Glutamatergic neuron (in vitro differentiated cells): ENCODE measurements around the gene ABCC5. TPM values are rescaled to one million over a fixed set of nuclear protein-coding genes. Genes with fewer than 3 reads are reported as not detected.
A peak's percentile ranks its signal among the peaks of the same experiment; 100 is the strongest.

Experiments used
- DNase-seq: peaks from one replicate; pipeline ENCODE4 v3.0.0; 2022
- H3K27ac Mint-ChIP-seq: one replicate; pipeline ENCODE4 v1.8.0; 2020; ENCODE audit warnings: mild to moderate bottlenecking, mixed read lengths, inconsistent platforms; ENCODE audit not compliant: unreplicated experiment
- H3K27me3 Mint-ChIP-seq: one replicate; pipeline ENCODE4 v1.8.0; 2020; ENCODE audit warnings: mild to moderate bottlenecking, moderate library complexity, mixed read lengths, inconsistent platforms; ENCODE audit not compliant: unreplicated experiment
- H3K36me3 Mint-ChIP-seq: one replicate; pipeline ENCODE4 v1.8.0; 2020; ENCODE audit warnings: mild to moderate bottlenecking, mixed read lengths, inconsistent platforms; ENCODE audit not compliant: unreplicated experiment
- H3K4me1 Mint-ChIP-seq: one replicate; pipeline ENCODE4 v1.8.0; 2020; ENCODE audit warnings: mild to moderate bottlenecking, low read depth, mixed read lengths, inconsistent platforms; ENCODE audit not compliant: unreplicated experiment
- H3K4me3 Mint-ChIP-seq: one replicate; pipeline ENCODE4 v1.8.0; 2020; ENCODE audit warnings: mild to moderate bottlenecking, mixed read lengths, inconsistent platforms; ENCODE audit not compliant: unreplicated experiment
- H3K9me3 Mint-ChIP-seq: one replicate; pipeline ENCODE4 v1.8.0; 2020; ENCODE audit warnings: mild to moderate bottlenecking, moderate library complexity, mixed read lengths, inconsistent platforms; ENCODE audit not compliant: unreplicated experiment
- total RNA-seq: library from RNA; stranded (reverse); fragmentation: NEBNext Ultra II Directional; extraction: Animal tissue kit (Norgen Biotek cat#: 25700); gene quantifications from one replicate; pipeline ENCODE4 v1.2.1, GENCODE V29; 2021; ENCODE audit not compliant: unreplicated experiment
- TF ChIP-seq, protein P1 (sequence below): fragments of 200-600 bp; sonication (generic); IDR thresholded peaks from one replicate; pipeline ENCODE4 v1.5.0; 2021; ENCODE audit not compliant: partially characterized antibody, unreplicated experiment

ABCC5 gene
- total RNA-seq, 1 donor from 2014 or later = 134 TPM

DNA sequence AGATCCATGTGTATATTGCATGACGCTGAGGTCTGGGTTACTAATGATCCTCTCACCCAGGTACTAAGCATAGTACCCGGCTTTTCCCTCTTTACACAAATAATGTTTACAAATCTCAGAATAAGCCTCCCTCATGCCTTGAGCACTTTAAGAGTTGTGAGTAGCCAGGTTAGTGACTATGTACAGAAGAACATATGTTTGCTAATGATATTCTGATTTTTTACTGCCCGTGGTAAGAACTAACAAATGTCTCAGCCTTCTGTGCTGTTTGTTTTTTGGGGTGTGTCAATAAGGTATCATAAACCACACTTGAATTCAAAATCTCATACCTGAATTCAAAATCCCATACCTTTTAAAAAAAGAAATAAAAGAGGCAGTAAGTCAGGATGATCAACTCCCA is 59.5 kb downstream of the ABCC5 start:
- no peak overlapping the region for H3K4me3 Mint-ChIP-seq
- peaks cover 6% of the 10 kb centered on the region for H3K36me3 Mint-ChIP-seq
- no peak for DNase-seq
- H3K27me3 Mint-ChIP-seq = no peaks in the 10 kb centered on the region
- H3K4me1 Mint-ChIP-seq = peaks cover 22% of the 10 kb centered on the region
- H3K27ac Mint-ChIP-seq = no peak overlapping the region
- TF ChIP-seq, protein P1, sequence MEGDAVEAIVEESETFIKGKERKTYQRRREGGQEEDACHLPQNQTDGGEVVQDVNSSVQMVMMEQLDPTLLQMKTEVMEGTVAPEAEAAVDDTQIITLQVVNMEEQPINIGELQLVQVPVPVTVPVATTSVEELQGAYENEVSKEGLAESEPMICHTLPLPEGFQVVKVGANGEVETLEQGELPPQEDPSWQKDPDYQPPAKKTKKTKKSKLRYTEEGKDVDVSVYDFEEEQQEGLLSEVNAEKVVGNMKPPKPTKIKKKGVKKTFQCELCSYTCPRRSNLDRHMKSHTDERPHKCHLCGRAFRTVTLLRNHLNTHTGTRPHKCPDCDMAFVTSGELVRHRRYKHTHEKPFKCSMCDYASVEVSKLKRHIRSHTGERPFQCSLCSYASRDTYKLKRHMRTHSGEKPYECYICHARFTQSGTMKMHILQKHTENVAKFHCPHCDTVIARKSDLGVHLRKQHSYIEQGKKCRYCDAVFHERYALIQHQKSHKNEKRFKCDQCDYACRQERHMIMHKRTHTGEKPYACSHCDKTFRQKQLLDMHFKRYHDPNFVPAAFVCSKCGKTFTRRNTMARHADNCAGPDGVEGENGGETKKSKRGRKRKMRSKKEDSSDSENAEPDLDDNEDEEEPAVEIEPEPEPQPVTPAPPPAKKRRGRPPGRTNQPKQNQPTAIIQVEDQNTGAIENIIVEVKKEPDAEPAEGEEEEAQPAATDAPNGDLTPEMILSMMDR = no peak
- peaks cover 3% of the 10 kb centered on the region for H3K9me3 Mint-ChIP-seq

DNA sequence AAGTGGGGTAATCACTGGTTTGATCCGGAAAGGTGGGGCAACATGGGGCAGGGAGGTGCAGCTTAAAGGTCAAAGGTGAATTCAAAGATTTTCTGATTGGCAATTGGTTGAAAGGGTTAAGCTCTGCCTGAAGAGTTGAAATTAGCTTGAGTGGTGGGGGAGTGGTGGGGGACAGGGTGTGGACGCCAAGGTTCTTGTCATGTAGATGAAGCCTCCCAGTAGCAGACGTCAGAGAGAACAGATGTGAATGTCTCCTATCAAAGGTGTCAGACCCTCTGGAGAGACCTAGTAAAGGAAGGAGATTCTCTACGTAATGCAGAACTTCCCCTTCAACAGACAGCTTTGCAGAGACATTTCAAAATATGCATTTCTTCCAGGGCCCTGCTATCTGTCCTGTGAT is 62.8 kb downstream of the ABCC5 start:
- Mint-ChIP-seq H3K4me3 (no peak overlapping the region), H3K27me3 (no peaks in the 10 kb centered on the region), H3K9me3 (no peaks in the 10 kb centered on the region), H3K27ac (peak overlapping the region; percentile 85), H3K36me3 (peaks cover 11% of the 10 kb centered on the region), H3K4me1 (peaks cover 14% of the 10 kb centered on the region)
- TF ChIP-seq, protein P1 = no peak
- no peak for DNase-seq

DNA sequence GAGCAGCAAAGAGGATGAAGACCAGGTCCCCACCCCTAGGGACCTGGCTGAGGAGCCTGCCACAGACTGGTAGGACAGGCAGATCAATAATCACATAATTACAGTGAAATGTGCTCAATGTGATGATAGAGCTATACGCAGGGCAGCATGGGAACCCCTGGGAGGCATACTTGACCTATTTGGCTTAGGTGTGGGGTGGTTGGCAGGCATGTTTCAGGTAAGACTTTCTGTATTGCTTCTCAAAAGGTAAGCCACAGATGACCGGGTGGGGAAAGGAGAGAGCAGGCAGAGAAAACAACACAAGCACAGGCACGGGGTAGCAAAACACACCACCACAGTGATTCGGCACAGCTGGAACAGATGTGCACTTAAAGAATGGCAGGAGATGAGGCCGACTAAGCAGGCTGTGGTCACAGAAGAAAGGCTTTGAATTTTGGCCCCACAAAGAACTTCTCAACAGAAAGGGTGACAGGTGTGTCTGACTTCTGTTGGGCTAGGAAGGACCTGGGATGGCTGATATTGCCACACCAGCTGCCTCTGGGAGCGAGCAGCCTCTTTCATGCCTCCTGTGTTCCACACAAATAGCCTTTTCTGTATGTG is 64.1 kb downstream of the ABCC5 start:
- Mint-ChIP-seq H3K4me3 (no peak overlapping the region), H3K9me3 (no peaks in the 10 kb centered on the region), H3K27me3 (no peaks in the 10 kb centered on the region), H3K27ac (no peak overlapping the region), H3K36me3 (peaks cover 11% of the 10 kb centered on the region), H3K4me1 (peaks cover 14% of the 10 kb centered on the region)
- no peak for DNase-seq
- TF ChIP-seq, protein P1 = no peak

DNA sequence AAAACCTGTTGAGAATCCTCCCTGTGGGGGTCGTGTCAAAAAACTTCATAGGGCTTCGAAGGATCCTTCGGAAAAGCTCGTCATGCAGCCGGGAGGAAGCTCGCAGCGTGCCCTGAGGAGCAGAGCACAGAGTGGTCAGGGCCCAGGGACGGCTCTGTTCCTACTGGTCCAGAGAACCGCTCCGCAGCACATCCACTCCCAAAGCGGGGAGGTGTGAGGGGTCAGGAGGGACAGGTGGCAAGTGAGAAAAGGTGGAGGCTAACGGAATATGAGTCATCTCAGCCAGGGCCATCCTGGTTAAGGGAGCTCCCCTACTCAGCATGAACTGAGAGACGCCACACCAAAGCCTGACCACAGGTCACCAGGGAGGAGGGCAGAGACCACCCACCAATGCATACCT is 66.2 kb downstream of the ABCC5 start:
- no peak for DNase-seq
- peaks cover 1% of the 10 kb centered on the region for H3K27me3 Mint-ChIP-seq
- H3K4me3 Mint-ChIP-seq = no peak overlapping the region
- no peak overlapping the region for H3K27ac Mint-ChIP-seq
- peaks cover 11% of the 10 kb centered on the region for H3K36me3 Mint-ChIP-seq
- H3K9me3 Mint-ChIP-seq = no peaks in the 10 kb centered on the region
- TF ChIP-seq, protein P1 = no peak
- H3K4me1 Mint-ChIP-seq = peaks cover 14% of the 10 kb centered on the region

DNA sequence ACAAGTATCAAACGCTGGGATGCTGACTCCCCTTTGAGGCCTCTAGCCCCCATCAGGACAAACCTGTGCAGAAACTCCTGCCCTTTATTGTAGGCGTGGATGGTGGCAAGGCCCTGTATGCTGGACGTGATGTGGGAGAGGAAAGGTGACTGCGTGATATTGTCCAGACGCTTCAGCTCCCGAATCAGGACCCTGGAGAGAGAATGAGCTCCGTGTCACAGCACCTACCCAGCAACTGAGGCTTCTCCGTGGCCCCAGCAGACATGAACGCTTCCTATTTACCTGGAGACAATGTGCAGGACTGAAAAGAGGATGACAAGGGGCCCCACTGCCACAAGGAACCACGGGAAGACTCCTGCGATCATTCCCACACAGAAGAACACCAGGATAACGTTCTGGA is 68.0 kb downstream of the ABCC5 start:
- peaks cover 11% of the 10 kb centered on the region for H3K36me3 Mint-ChIP-seq
- no peaks in the 10 kb centered on the region for H3K9me3 Mint-ChIP-seq
- H3K27ac Mint-ChIP-seq = no peak overlapping the region
- H3K27me3 Mint-ChIP-seq = peaks cover 1% of the 10 kb centered on the region
- H3K4me3 Mint-ChIP-seq = no peak overlapping the region
- no peak for DNase-seq
- peaks cover 9% of the 10 kb centered on the region for H3K4me1 Mint-ChIP-seq
- TF ChIP-seq, protein P1 = no peak
